Calu3 (cell line): ENCODE measurements around the gene HECW1. TPM values are rescaled to one million over a fixed set of nuclear protein-coding genes. Genes with fewer than 3 reads are reported as not detected.

Experiments used
- BruUV-seq: library from RNA; stranded (reverse); fragments of 400-500 nt; replicated peaks from 2 replicates; lab custom pipeline; 2021; lab: Mats Ljungman, UMichigan
- CTCF ChIA-PET: fragments of 300-600 bp; sonication (Branson Sonifier 250); formaldehyde crosslinking; loops from one replicate; lab custom pipeline; 2022; ENCODE audit warnings: antibody characterized with exemption; lab: Charles Lee
- DNase-seq: peaks from one replicate; pipeline ENCODE4 v3.0.0; 2022
- H3K27ac Mint-ChIP-seq: one replicate; pipeline ENCODE4 v1.8.0; 2022; ENCODE audit warnings: mixed read lengths; ENCODE audit not compliant: unreplicated experiment
- H3K27me3 Mint-ChIP-seq: one replicate; pipeline ENCODE4 v1.8.0; 2022; ENCODE audit warnings: mixed read lengths; ENCODE audit not compliant: unreplicated experiment
- H3K36me3 Mint-ChIP-seq: one replicate; pipeline ENCODE4 v1.8.0; 2022; ENCODE audit warnings: mild to moderate bottlenecking, moderate library complexity, mixed read lengths; ENCODE audit not compliant: insufficient read depth, unreplicated experiment
- H3K4me1 Mint-ChIP-seq: one replicate; pipeline ENCODE4 v1.8.0; 2022; ENCODE audit warnings: mild to moderate bottlenecking, low read depth, mixed read lengths; ENCODE audit not compliant: unreplicated experiment
- H3K4me3 Mint-ChIP-seq: one replicate; pipeline ENCODE4 v1.8.0; 2022; ENCODE audit warnings: mild to moderate bottlenecking, low read depth, moderate library complexity, mixed read lengths; ENCODE audit not compliant: unreplicated experiment
- H3K9me3 Mint-ChIP-seq: one replicate; pipeline ENCODE4 v1.8.0; 2022; ENCODE audit warnings: low read depth, mixed read lengths; ENCODE audit not compliant: unreplicated experiment
- intact Hi-C: fragments of 100-400 bp; cut with micrococcal nuclease; formaldehyde crosslinking; loops from one replicate; pipeline ENCODE4 v1.10.0; 2022; ENCODE audit not compliant: unreplicated experiment
- total RNA-seq: library from RNA; stranded (reverse); gene quantifications from 2 replicates; pipeline ENCODE4 v1.2.3, GENCODE V29; 2022
- TF ChIP-seq, protein P1 (sequence below): fragments of 200-600 bp; IDR thresholded peaks from one replicate; pipeline ENCODE4 v1.8.0; 2022; ENCODE audit warnings: antibody characterized with exemption; ENCODE audit not compliant: unreplicated experiment

The HECW1 gene
- total RNA-seq, 1 experiment from 2014 or later = 0.33 TPM

DNA sequence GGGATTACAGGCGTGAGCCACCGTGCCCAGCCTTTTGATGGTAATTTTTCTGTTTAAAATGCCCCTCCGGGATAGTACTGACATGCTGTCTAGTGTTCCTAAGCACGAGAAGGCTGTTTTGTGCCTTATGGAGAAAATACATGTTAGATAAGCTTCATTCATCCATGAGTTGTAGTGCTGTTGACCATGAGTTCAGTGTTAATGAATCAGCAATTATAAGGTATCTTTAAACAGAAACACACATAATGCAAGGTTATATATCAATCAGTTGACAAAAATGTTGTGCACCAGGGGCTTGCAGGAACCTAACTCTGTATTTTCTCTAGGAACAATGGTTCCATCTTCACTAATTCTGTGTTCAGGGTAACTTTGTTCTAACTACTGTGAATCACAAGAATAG, 30.8 kb upstream of the HECW1 start:
- Mint-ChIP-seq H3K4me3 (no peak overlapping the region), H3K36me3 (no peaks in the 10 kb centered on the region), H3K9me3 (peaks cover 6% of the 10 kb centered on the region), H3K4me1 (no peaks in the 10 kb centered on the region), H3K27ac (no peak overlapping the region), H3K27me3 (peaks cover 45% of the 10 kb centered on the region)
- intact Hi-C loops = no loop called here
- TF ChIP-seq, protein P1, sequence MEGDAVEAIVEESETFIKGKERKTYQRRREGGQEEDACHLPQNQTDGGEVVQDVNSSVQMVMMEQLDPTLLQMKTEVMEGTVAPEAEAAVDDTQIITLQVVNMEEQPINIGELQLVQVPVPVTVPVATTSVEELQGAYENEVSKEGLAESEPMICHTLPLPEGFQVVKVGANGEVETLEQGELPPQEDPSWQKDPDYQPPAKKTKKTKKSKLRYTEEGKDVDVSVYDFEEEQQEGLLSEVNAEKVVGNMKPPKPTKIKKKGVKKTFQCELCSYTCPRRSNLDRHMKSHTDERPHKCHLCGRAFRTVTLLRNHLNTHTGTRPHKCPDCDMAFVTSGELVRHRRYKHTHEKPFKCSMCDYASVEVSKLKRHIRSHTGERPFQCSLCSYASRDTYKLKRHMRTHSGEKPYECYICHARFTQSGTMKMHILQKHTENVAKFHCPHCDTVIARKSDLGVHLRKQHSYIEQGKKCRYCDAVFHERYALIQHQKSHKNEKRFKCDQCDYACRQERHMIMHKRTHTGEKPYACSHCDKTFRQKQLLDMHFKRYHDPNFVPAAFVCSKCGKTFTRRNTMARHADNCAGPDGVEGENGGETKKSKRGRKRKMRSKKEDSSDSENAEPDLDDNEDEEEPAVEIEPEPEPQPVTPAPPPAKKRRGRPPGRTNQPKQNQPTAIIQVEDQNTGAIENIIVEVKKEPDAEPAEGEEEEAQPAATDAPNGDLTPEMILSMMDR = no peak
- no TSS peak for BruUV-seq
- CTCF ChIA-PET = no interaction called here
- DNase-seq = no peak

DNA sequence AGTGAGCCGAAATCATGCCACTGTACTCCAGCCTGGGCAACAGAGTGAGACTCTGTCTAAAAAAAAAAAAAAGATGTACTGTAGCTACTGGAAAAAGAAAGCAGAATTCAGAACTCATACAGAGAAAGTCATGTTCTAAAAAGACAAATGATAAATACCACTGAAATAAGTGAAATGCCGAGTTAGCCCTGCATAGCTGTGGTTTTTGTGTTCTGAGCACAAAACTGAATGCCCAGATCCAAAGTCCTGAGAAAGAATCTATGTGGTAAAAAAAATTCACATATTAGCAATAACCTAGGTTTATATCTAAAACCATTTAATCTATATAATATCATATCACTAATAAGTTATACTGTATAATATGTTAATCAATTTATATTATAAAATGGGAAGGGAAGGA, 29.3 kb upstream of the HECW1 start:
- H3K27ac Mint-ChIP-seq = no peak overlapping the region
- no peak overlapping the region for H3K4me3 Mint-ChIP-seq
- intact Hi-C loops = no loop called here
- H3K27me3 Mint-ChIP-seq = peaks cover 46% of the 10 kb centered on the region
- DNase-seq = no peak
- peaks cover 3% of the 10 kb centered on the region for H3K9me3 Mint-ChIP-seq
- H3K36me3 Mint-ChIP-seq = no peaks in the 10 kb centered on the region
- BruUV-seq = no TSS peak
- H3K4me1 Mint-ChIP-seq = no peaks in the 10 kb centered on the region
- TF ChIP-seq, protein P1 = no peak
- CTCF ChIA-PET = interaction anchor here (0.7 kb wide), 1 partner anchor 28 kb away, joined by 3 read pairs; no protein-coding TSS in a partner anchor

DNA sequence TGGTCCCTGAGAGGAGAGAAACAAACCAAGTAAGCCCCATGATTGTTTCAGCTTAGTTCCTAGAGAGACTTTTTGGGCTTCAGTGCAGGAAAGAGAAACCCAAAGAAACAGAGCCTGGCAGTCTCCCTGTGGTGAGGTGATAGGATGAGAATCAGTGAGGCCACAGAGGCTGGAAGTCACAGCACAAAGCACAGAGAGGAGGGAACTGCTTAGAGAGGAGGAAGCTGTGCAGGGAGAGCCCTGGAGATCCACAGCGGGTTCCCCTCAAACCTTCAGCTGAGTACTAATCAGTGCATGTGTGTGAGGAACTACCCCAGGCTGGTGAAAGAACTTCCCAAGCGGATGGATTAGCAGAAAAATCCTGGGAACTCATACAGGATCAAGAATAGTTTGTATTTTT, 27.4 kb upstream of the HECW1 start:
- Mint-ChIP-seq H3K27ac (no peak overlapping the region), H3K4me3 (no peak overlapping the region), H3K9me3 (peaks cover 3% of the 10 kb centered on the region), H3K4me1 (no peaks in the 10 kb centered on the region), H3K27me3 (peaks cover 50% of the 10 kb centered on the region), H3K36me3 (no peaks in the 10 kb centered on the region)
- intact Hi-C loops = no loop called here
- CTCF ChIA-PET = interaction anchor here (0.5 kb wide), 1 partner anchor 152 kb away, joined by 4 read pairs; no protein-coding TSS in a partner anchor
- no TSS peak for BruUV-seq
- TF ChIP-seq, protein P1 = no peak
- DNase-seq = no peak

DNA sequence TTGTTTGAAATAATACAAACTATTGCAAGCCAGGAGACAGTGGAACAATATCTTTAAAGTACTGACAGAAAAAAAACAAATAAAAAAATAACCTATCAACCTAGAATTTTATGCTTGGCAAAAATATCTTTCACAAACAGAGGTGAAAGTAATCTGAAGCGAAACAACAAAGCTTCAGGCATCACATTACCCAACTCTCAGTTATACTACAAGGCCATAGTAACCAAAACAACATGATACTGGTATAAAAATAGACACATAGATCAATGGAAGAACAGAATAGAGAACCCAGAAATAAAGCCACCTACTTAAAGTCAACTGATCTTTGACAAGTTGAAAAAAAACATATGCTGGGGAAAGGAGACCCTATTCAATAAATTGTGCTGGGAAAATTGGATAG, 26.5 kb upstream of the HECW1 start:
- peaks cover 3% of the 10 kb centered on the region for H3K9me3 Mint-ChIP-seq
- H3K27ac Mint-ChIP-seq = no peak overlapping the region
- H3K4me3 Mint-ChIP-seq = no peak overlapping the region
- BruUV-seq = no TSS peak
- CTCF ChIA-PET = no interaction called here
- intact Hi-C loops = no loop called here
- H3K27me3 Mint-ChIP-seq = peaks cover 59% of the 10 kb centered on the region
- no peak for DNase-seq
- H3K4me1 Mint-ChIP-seq = no peaks in the 10 kb centered on the region
- H3K36me3 Mint-ChIP-seq = no peaks in the 10 kb centered on the region
- TF ChIP-seq, protein P1 = no peak
